WERI-Rb-1 (cell line): ENCODE results near the gene UVRAG.

Source experiments
- DNase-seq: peaks from one replicate; pipeline ENCODE4 v3.0.0-alpha.2; 2020
- H3K27ac ChIP-seq: fragments of 250-450 bp; sonication (Bioruptor Pico); 2 replicates; pipeline ENCODE4 v1.5.1; 2020; ENCODE audit warnings: mild to moderate bottlenecking, moderate library complexity
- H3K27me3 ChIP-seq: fragments of 250-450 bp; sonication (Bioruptor Pico); 2 replicates; pipeline ENCODE4 v1.5.1; 2021; ENCODE audit warnings: mild to moderate bottlenecking, low read depth, moderate library complexity; ENCODE audit not compliant: insufficient read depth, severe bottlenecking
- H3K36me3 ChIP-seq: fragments of 250-450 bp; sonication (Bioruptor Pico); 2 replicates; pipeline ENCODE4 v1.5.1; 2020; ENCODE audit warnings: mild to moderate bottlenecking, moderate library complexity
- H3K4me3 ChIP-seq: 2 replicates; pipeline ENCODE4 v1.5.1; 2011; ENCODE audit warnings: low read depth, mild to moderate bottlenecking, control low read depth, low read length
- H3K9me3 ChIP-seq: fragments of 250-450 bp; sonication (Bioruptor Pico); 2 replicates; pipeline ENCODE4 v1.5.1; 2021; ENCODE audit warnings: mild to moderate bottlenecking, moderate library complexity; ENCODE audit not compliant: severe bottlenecking
- CTCF ChIP-seq: IDR thresholded peaks from 2 replicates; pipeline ENCODE4 v1.5.1; 2011; ENCODE audit warnings: low read depth, mild to moderate bottlenecking, control low read depth, inconsistent platforms, low read length

UVRAG gene

GRCh38 chr11:76164861-76165751 is 350.1 kb downstream of the UVRAG start:
- Histone ChIP-seq H3K27me3 (no peaks in the 10 kb centered on the region), H3K4me3 (no peak overlapping the region), H3K27ac (no peak overlapping the region), H3K9me3 (no peaks in the 10 kb centered on the region), H3K36me3 (no peaks in the 10 kb centered on the region)
- no peak for DNase-seq
- no peak for TF ChIP-seq CTCF

GRCh38 chr11:76166314-76166713 is 351.3 kb downstream of the UVRAG start:
- no peak for DNase-seq
- H3K9me3 ChIP-seq, result no peaks in the 10 kb centered on the region
- no peak for TF ChIP-seq CTCF
- no peaks in the 10 kb centered on the region for H3K36me3 ChIP-seq
- H3K4me3 ChIP-seq, result no peak overlapping the region
- no peak overlapping the region for H3K27ac ChIP-seq
- no peaks in the 10 kb centered on the region for H3K27me3 ChIP-seq

GRCh38 chr11:76167590-76167989 is 352.6 kb downstream of the UVRAG start:
- no peak overlapping the region for H3K4me3 ChIP-seq
- H3K9me3 ChIP-seq, result no peaks in the 10 kb centered on the region
- no peaks in the 10 kb centered on the region for H3K27me3 ChIP-seq
- no peak for TF ChIP-seq CTCF
- no peak for DNase-seq
- no peak overlapping the region for H3K27ac ChIP-seq
- no peaks in the 10 kb centered on the region for H3K36me3 ChIP-seq

DNA sequence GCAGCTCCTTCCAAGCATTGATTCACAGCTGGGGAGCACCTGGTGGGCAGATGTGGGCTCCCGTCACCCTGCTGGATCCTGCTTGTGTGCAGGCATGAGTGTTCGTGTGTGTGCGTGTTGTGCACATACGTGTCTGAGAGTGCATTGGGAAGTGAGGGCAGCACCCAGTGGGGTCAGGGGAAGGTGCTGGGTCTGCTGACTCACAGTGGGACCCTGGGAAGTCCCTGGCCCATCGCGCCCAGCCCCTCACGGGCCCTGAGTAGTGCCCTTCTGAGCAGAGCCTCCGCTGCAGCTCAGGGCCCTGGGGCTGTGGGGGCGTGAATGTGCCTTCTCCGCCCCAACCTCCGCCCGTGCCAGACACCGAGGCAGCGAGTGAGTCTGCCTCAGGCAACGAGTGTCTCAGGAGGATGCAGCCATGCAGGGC is 354.5 kb downstream of the UVRAG start:
- Histone ChIP-seq H3K27ac (no peak overlapping the region), H3K4me3 (no peak overlapping the region), H3K27me3 (no peaks in the 10 kb centered on the region), H3K9me3 (no peaks in the 10 kb centered on the region), H3K36me3 (no peaks in the 10 kb centered on the region)
- DNase-seq, result no peak
- no peak for TF ChIP-seq CTCF

- Histone ChIP-seq H3K27me3 (no peaks in the 10 kb centered on the region), H3K36me3 (no peaks in the 10 kb centered on the region), H3K9me3 (no peaks in the 10 kb centered on the region), H3K4me3 (no peak overlapping the region), H3K27ac (no peak overlapping the region)
- TF ChIP-seq CTCF, result no peak
- no peak for DNase-seq
Observed at GRCh38 chr11:76170468-76170867, 355.5 kb downstream of the UVRAG start.
